Chondrocyte (in vitro differentiated cells): ENCODE data around the gene RAC3. TPM values are rescaled to one million over a fixed set of nuclear protein-coding genes. Genes with fewer than 3 reads are reported as not detected.

Experiments used
- DNase-seq: peaks from one replicate; pipeline ENCODE4 v3.0.0; 2021; ENCODE audit warnings: mixed read lengths, low spot score
- H3K27ac Mint-ChIP-seq: one replicate; pipeline ENCODE4 v1.8.0; 2021; ENCODE audit warnings: mild to moderate bottlenecking, moderate library complexity, mixed read lengths; ENCODE audit not compliant: unreplicated experiment
- H3K27me3 Mint-ChIP-seq: 2 replicates; pipeline ENCODE4 v1.8.0; 2021; ENCODE audit warnings: low read depth, mixed read lengths
- H3K36me3 Mint-ChIP-seq: 2 replicates; pipeline ENCODE4 v1.8.0; 2021; ENCODE audit warnings: low read depth, mixed read lengths
- H3K4me1 Mint-ChIP-seq: 2 replicates; pipeline ENCODE4 v1.8.0; 2021; ENCODE audit warnings: low read depth, mild to moderate bottlenecking, mixed read lengths
- H3K4me3 Mint-ChIP-seq: one replicate; pipeline ENCODE4 v1.8.0; 2021; ENCODE audit warnings: mild to moderate bottlenecking, moderate library complexity, mixed read lengths; ENCODE audit not compliant: unreplicated experiment
- H3K9me3 Mint-ChIP-seq: 2 replicates; pipeline ENCODE4 v1.8.0; 2021; ENCODE audit warnings: low read depth, mixed read lengths
- total RNA-seq: library from RNA; stranded (reverse); gene quantifications from 3 replicates; pipeline ENCODE4 v1.2.1, GENCODE V29; 2021
- TF ChIP-seq, protein P1 (sequence below): fragments of 200-600 bp; sonication (generic); IDR thresholded peaks from 2 replicates; pipeline ENCODE4 v1.5.0; 2021; ENCODE audit warnings: antibody characterized with exemption, mild to moderate bottlenecking, moderate library complexity

Gene RAC3
- total RNA-seq, 1 donor from 2014 or later, result 32.7 TPM

- TF ChIP-seq, protein P1, sequence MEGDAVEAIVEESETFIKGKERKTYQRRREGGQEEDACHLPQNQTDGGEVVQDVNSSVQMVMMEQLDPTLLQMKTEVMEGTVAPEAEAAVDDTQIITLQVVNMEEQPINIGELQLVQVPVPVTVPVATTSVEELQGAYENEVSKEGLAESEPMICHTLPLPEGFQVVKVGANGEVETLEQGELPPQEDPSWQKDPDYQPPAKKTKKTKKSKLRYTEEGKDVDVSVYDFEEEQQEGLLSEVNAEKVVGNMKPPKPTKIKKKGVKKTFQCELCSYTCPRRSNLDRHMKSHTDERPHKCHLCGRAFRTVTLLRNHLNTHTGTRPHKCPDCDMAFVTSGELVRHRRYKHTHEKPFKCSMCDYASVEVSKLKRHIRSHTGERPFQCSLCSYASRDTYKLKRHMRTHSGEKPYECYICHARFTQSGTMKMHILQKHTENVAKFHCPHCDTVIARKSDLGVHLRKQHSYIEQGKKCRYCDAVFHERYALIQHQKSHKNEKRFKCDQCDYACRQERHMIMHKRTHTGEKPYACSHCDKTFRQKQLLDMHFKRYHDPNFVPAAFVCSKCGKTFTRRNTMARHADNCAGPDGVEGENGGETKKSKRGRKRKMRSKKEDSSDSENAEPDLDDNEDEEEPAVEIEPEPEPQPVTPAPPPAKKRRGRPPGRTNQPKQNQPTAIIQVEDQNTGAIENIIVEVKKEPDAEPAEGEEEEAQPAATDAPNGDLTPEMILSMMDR, result no peak
- peaks cover 11% of the 10 kb centered on the region for H3K36me3 Mint-ChIP-seq
- H3K4me3 Mint-ChIP-seq, result no peak overlapping the region
- no peaks in the 10 kb centered on the region for H3K27me3 Mint-ChIP-seq
- H3K27ac Mint-ChIP-seq, result no peak overlapping the region
- H3K9me3 Mint-ChIP-seq, result no peaks in the 10 kb centered on the region
- H3K4me1 Mint-ChIP-seq, result no peaks in the 10 kb centered on the region
- no peak for DNase-seq
Observed at GRCh38 chr17:82078433-82078832, 47.0 kb downstream of the RAC3 start.

GRCh38 chr17:82079001-82079677 lies 47.7 kb downstream of the RAC3 start:
- TF ChIP-seq, protein P1, result no peak
- no peak for DNase-seq
- H3K4me1 Mint-ChIP-seq, result no peaks in the 10 kb centered on the region
- H3K9me3 Mint-ChIP-seq, result no peaks in the 10 kb centered on the region
- H3K36me3 Mint-ChIP-seq, result peaks cover 13% of the 10 kb centered on the region
- no peaks in the 10 kb centered on the region for H3K27me3 Mint-ChIP-seq
- no peak overlapping the region for H3K27ac Mint-ChIP-seq
- H3K4me3 Mint-ChIP-seq, result no peak overlapping the region

DNA sequence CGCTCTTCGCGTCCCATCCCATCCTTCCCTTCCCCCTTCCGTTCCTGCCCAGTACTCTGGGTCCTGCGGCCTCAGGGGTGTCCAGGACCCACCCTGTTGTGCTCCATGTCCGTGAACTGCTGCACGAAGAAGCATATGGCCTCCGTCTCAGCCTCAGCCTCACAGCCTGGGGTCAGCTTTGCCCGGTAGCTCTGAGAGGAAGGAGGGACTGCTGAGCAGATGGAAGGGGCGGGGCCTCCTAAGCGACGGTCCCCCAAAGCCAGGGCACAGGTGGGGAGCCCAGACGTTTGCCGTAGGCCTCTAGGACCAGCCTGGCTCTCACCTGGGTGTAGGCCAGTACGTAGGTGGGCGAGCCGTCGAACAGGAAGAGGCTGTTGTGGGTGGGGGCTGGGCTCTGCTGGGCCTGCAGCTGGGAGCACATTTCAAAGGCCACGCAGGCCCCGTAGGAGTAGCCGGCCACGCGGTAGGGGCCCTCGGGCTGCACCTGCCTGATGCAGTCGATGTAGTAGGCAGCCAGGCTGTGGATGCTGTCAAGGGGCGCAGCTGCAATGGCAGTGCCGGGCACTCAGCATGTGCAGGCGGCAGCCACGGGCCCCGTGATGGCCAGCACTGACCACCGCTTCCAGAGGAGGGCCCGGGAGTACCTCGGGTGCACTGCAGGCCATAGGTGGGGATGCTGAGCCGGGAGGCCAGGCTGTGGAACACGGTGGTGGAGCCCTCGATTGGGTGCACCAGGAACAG lies 48.7 kb downstream of the RAC3 start:
- Mint-ChIP-seq H3K4me1 (no peaks in the 10 kb centered on the region), H3K4me3 (no peak overlapping the region), H3K9me3 (no peaks in the 10 kb centered on the region), H3K27ac (no peak overlapping the region), H3K27me3 (no peaks in the 10 kb centered on the region), H3K36me3 (peaks cover 16% of the 10 kb centered on the region)
- TF ChIP-seq, protein P1, result no peak
- DNase-seq, result no peak

- Mint-ChIP-seq H3K27ac (no peak overlapping the region), H3K4me3 (no peak overlapping the region), H3K36me3 (peaks cover 16% of the 10 kb centered on the region), H3K27me3 (no peaks in the 10 kb centered on the region), H3K9me3 (no peaks in the 10 kb centered on the region), H3K4me1 (no peaks in the 10 kb centered on the region)
- TF ChIP-seq, protein P1, result no peak
- no peak for DNase-seq
Observed at GRCh38 chr17:82080789-82081464, 49.4 kb downstream of the RAC3 start.

DNA sequence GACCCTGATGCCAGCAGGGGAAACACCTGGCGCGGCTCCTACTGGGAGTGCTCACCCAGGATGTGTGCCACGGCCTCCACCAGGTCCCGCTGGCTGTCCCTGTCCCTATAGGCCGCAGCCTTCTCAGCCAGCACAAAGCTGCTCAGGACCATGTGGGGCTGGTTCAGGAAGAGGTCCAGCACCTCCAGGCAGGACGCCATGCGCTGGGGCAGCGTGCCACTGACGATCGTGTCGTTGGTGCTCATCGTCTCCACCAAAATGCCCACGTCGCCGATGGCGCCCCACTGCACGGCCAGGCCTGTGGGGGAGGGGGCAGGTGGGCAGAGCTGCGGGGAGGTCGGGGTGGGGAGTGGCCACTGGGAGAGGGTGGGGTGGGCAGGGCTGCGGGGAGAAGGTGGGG lies 50.1 kb downstream of the RAC3 start:
- H3K9me3 Mint-ChIP-seq, result no peaks in the 10 kb centered on the region
- no peak for DNase-seq
- no peaks in the 10 kb centered on the region for H3K27me3 Mint-ChIP-seq
- H3K27ac Mint-ChIP-seq, result no peak overlapping the region
- no peaks in the 10 kb centered on the region for H3K4me1 Mint-ChIP-seq
- TF ChIP-seq, protein P1, result no peak
- H3K36me3 Mint-ChIP-seq, result peaks cover 16% of the 10 kb centered on the region
- no peak overlapping the region for H3K4me3 Mint-ChIP-seq
